Esophagus squamous epithelium (tissue), 5 donors: ENCODE measurements around the gene CRYL1. TPM values are rescaled to one million over a fixed set of nuclear protein-coding genes. Genes with fewer than 3 reads are reported as not detected.

Experiments used
- DNase-seq: peaks from one replicate; lab custom pipeline; 2025; lab: John Stamatoyannopoulos, UW
- H3K27ac ChIP-seq, 4 donors: fragments of 200-600 bp; sonication (generic); one replicate each; pipeline ENCODE4 v1.5.1; 2016 to 2019; ENCODE audit warnings: mild to moderate bottlenecking in 1 of 4
- H3K27me3 ChIP-seq, 4 donors: fragments of 200-600 bp; sonication (generic); 1 replicate in 3 of 4; 2 replicates in 1 of 4; pipeline versions ENCODE4 v1.5.1 to v1.6.0; 2017 to 2021; ENCODE audit warnings: antibody characterized with exemption in 1 of 4
- H3K36me3 ChIP-seq, 3 donors: fragments of 200-600 bp; sonication (generic); one replicate each; pipeline ENCODE4 v1.5.1; 2016 to 2019
- H3K4me1 ChIP-seq, 3 donors: fragments of 200-600 bp; sonication (generic); one replicate each; pipeline ENCODE4 v1.5.1; 2017 to 2019
- H3K4me3 ChIP-seq, 4 donors: fragments of 200-600 bp; sonication (generic); 1 replicate in 3 of 4; 2 replicates in 1 of 4; pipeline ENCODE4 v1.5.1; 2016 to 2019; ENCODE audit warnings: mild to moderate bottlenecking in 2 of 4, moderate library complexity in 1 of 4
- H3K9me3 ChIP-seq, 3 donors: fragments of 200-600 bp; sonication (generic); one replicate each; pipeline ENCODE4 v1.5.1; 2016 to 2019
- CTCF ChIP-seq, 6 experiments: fragments of 450-650 bp in 4 of 6; fragments of 200-600 bp in 2 of 6; sonication (generic) in 2 of 6; IDR thresholded peaks; one replicate each; pipeline ENCODE4 v1.5.1; 2016 to 2019; ENCODE audit warnings: antibody characterized with exemption in 6 of 6, mild to moderate bottlenecking in 4 of 6, moderate library complexity in 4 of 6
- POLR2A ChIP-seq, 4 donors: fragments of 450-650 bp; IDR thresholded peaks; one replicate each; pipeline ENCODE4 v1.6.1; 2017; ENCODE audit warnings: antibody characterized with exemption in 4 of 4, mild to moderate bottlenecking in 4 of 4, moderate library complexity in 3 of 4
- WGBS, 2 donors: methylation state at CpG; one replicate each; pipeline ENCODE4 v1.1.5; 2018; 5-methylcytosine and 5-hydroxymethylcytosine counted together
- intact Hi-C: fragments of 100-400 bp; cut with DNase I; formaldehyde crosslinking; loops from one replicate; pipeline ENCODE4 v1.15.0; 2022
- total RNA-seq, 4 donors: library from RNA; depleted of rRNA; stranded (reverse); fragments of >200 nt; gene quantifications; one replicate each; pipeline ENCODE4 v1.1.0, GENCODE V29; 2016
- donor health status: DM: yes; HTN: yes; CAD: no.

CRYL1 gene
- total RNA-seq, 4 donors from 2014 or later, result 12.5 to 41.2 (median 24.4) TPM

GRCh38 chr13:20567881-20568528 is 42.3 kb upstream of the CRYL1 start:
- peak overlapping the region; percentile 92 to 98 (median 94) for H3K27ac ChIP-seq
- intact Hi-C loops, result no loop called here
- H3K4me1 ChIP-seq, result peaks cover 0 to 19% (median 10%) of the 10 kb centered on the region in 3 donors
- peaks cover 0 to 17% (median 5%) of the 10 kb centered on the region in 3 donors for H3K9me3 ChIP-seq
- no peak for DNase-seq
- peak overlapping the region; percentile 52 to 95 (median 74) for H3K4me3 ChIP-seq
- no peaks in the 10 kb centered on the region for H3K27me3 ChIP-seq
- WGBS, 2 donors, result 18 to 35% methylated on average over 9 of the region's 9 CpGs
- no peaks in the 10 kb centered on the region for H3K36me3 ChIP-seq
- TF ChIP-seq CTCF (IDR thresholded peaks at IDR 0.05), result no peak
- TF ChIP-seq POLR2A (IDR thresholded peaks at IDR 0.05), result no peak

GRCh38 chr13:20566898-20567874 is 41.5 kb upstream of the CRYL1 start, which contains the start of gene IFT88:
Gene IFT88, plus strand, starts transcription at chr13:20567157. Its CDS starts 7,229 bp downstream, at chr13:20574386.
- Histone ChIP-seq H3K27ac (peak within 1 kb of the TSS; percentile 92 to 98 (median 94)), H3K36me3 (no peaks in the 10 kb centered on the region), H3K27me3 (no peaks in the 10 kb centered on the region), H3K9me3 (peaks cover 0 to 17% (median 5%) of the 10 kb centered on the region in 3 donors), H3K4me3 (peak within 1 kb of the TSS; percentile 52 to 95 (median 74)), H3K4me1 (peaks cover 0 to 19% (median 10%) of the 10 kb centered on the region in 3 donors)
- WGBS, 2 donors, result 2% methylated on average over 10 to 27 of the region's 74 CpGs
- intact Hi-C loops, result no loop called here
- peak; percentile 64 for DNase-seq
- peak in 2 of 4 donors; percentile 46 to 53 for TF ChIP-seq POLR2A (IDR thresholded peaks at IDR 0.05)
- TF ChIP-seq CTCF (IDR thresholded peaks at IDR 0.05), result peak in 2 of 6 experiments; percentile 5 to 13

GRCh38 chr13:20566468-20566897 is 40.8 kb upstream of the CRYL1 start:
- H3K9me3 ChIP-seq, result peaks cover 0 to 17% (median 5%) of the 10 kb centered on the region in 3 donors
- DNase-seq, result no peak
- H3K36me3 ChIP-seq, result no peaks in the 10 kb centered on the region
- peak overlapping the region; percentile 92 to 98 (median 94) for H3K27ac ChIP-seq
- 4% methylated on average over 16 to 20 of the region's 21 CpGs for WGBS, 2 donors
- intact Hi-C loops, result no loop called here
- peak overlapping the region; percentile 52 to 95 (median 74) for H3K4me3 ChIP-seq
- TF ChIP-seq CTCF (IDR thresholded peaks at IDR 0.05) (no peak), POLR2A (IDR thresholded peaks at IDR 0.05) (no peak)
- peaks cover 0 to 19% (median 10%) of the 10 kb centered on the region in 3 donors for H3K4me1 ChIP-seq
- H3K27me3 ChIP-seq, result no peaks in the 10 kb centered on the region

- Histone ChIP-seq H3K27ac (no peak overlapping the region), H3K36me3 (no peaks in the 10 kb centered on the region), H3K27me3 (no peaks in the 10 kb centered on the region), H3K4me1 (peaks cover 0 to 19% (median 10%) of the 10 kb centered on the region in 3 donors), H3K9me3 (peaks cover 0 to 17% (median 5%) of the 10 kb centered on the region in 3 donors), H3K4me3 (no peak overlapping the region)
- peak in 1 of 6 experiments; percentile 12 for TF ChIP-seq CTCF (IDR thresholded peaks at IDR 0.05)
- TF ChIP-seq POLR2A (IDR thresholded peaks at IDR 0.05), result no peak
- 72 to 82% methylated on average over 11 of the region's 11 CpGs for WGBS, 2 donors
- intact Hi-C loops, result no loop called here
- no peak for DNase-seq
Observed at GRCh38 chr13:20565115-20565736, 39.6 kb upstream of the CRYL1 start.
